HG03103 (cell line): ENCODE data around the gene TGIF1.

Experiments
- ATAC-seq: cut with Tn5 transposase; IDR thresholded peaks from one replicate; pipeline ENCODE4 v1.9.1; 2021; ENCODE audit warnings: low read depth; ENCODE audit not compliant: unreplicated experiment

The TGIF1 gene

DNA sequence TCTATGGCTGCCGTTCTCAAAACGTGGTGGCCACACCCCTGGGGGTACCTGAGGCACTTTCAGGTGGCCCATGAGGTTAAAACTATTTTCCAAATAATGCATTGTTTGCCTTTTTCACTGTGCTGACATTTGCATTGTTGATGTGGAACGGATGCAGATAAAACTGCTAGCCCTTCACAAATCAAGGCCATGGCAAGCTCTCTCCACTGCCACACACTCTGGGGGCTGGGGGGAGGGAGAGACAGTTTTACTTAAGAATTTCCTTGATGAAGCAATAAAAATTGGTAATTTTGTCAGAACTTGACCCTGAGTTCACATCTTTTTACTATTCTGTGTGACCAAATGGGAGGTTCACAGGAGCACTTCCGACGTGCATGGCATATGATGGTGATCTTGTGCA is 22.0 kb upstream of the TGIF1 start:
- no peak for ATAC-seq

DNA sequence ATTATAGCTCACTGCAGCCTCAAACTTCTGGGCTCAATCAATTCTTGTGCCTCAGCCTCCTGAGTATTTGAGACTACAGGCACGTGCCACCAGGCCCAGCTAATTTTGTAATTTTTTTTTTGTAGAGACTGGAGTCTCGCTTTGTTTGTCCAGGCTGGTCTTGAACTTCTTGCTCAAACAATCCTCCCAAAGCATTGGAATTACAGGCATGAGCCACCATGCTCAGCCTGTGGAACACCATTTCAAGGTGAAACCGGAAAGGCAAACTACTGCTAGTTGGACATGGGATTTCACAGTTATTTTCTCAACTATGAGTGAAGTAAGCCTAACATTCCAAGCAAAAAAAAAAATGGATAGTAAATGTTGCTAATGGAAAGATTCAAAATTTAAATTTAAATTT is 20.9 kb upstream of the TGIF1 start:
- ATAC-seq, result no peak

DNA sequence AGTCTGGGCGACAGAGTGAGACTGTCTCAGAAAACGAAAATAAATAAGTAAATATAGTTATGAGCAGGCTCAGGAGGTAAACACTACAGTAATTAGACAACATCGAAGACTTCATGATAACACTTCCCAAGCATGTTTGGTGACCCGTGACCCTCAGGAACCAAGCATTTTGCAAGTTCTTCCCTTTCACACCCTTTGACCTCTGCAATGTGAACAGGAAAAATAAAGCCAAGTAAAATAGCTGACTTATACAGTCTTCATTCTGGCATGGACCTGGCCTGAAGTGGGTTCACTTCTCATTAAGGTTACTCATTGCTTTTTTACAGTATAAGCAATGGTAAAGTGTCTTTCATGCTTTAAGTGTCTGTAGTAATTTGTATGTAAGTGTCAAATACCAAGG is 15.3 kb upstream of the TGIF1 start:
- no peak for ATAC-seq

- no peak for ATAC-seq
These were observed 9.6 kb upstream of the TGIF1 start for GRCh38 chr18:3440341-3440740.

DNA sequence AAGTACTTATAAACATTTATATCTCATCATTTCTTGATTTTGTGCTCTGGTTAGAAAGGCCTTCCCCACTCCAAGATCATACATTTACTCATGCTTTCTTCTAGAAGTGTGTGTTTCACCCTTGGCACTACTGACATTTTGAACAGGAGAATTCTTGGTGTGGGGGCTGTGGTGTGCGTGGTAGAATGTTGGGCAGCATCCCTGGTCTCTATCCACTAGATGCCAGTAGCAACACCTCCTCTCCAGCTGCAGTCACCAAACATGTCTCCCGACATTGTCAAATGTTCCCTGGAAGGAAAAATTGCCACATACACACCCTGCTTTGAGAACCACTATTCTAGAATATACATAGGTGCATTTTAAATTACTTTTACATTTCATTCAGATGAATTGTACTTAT is 8.7 kb upstream of the TGIF1 start:
- ATAC-seq, result no peak

GRCh38 chr18:3442919-3443318 is 7.1 kb upstream of the TGIF1 start:
- no peak for ATAC-seq

DNA sequence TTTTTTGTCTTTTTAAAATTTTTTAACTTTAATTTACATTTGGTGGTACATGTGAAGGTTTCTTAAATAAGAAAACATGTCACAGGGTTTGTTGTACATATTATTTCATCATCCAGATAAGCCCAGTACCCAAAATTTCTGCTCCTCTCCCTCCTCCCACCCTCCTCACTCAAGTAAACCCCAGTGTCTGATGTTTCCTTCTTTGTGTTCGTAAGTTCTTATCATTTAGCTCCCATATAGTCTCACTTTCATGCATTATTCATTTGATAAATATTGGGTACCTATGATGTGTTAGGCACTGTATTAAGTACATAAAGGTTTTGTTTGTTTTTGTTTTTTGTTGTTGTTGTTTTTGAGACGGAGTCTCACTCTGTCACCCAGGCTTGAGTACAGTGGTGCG is 5.7 kb upstream of the TGIF1 start:
- ATAC-seq, result no peak

- ATAC-seq, result no peak
These were observed 5.0 kb upstream of the TGIF1 start for GRCh38 chr18:3444954-3445353.

DNA sequence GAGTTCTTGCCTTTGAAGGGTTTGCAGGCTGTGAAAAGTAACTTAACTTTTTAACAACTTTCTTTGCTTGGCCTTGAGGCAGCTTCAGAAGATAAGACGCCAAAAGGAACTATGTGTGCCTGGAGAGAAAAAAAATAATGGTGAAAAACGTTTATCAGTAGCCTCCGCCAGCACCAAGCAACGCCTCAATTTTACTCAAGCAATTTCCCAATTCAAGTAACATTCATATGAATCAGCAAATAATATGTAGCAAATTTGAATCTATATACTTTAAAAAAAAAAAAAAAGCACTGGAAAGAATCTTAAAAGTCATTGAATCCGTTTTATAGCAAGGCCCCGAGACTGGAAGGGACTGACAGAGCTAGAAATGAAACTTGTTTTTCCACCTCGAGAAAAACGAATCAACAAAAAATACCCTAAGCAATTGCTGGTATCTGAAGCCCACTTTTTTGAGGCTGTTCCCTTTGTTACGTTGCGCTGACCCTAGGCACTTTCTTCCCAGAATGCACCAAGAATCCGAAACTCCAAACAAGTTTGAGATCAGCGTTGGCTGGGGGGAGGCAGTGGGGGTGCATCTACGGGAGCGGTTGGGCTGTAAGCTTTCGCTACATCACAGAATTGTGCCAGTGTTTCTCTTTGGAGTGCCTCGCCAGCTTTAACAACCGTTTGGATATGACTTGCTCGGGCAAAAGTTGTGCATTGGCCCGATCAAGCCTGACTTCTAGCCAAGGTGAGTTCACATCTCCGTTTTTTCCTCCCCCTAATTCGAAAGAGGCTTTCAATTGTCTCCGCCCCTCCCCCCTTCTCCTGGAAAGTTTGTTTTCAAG is 2.7 kb upstream of the TGIF1 start:
- ATAC-seq, result no peak

DNA sequence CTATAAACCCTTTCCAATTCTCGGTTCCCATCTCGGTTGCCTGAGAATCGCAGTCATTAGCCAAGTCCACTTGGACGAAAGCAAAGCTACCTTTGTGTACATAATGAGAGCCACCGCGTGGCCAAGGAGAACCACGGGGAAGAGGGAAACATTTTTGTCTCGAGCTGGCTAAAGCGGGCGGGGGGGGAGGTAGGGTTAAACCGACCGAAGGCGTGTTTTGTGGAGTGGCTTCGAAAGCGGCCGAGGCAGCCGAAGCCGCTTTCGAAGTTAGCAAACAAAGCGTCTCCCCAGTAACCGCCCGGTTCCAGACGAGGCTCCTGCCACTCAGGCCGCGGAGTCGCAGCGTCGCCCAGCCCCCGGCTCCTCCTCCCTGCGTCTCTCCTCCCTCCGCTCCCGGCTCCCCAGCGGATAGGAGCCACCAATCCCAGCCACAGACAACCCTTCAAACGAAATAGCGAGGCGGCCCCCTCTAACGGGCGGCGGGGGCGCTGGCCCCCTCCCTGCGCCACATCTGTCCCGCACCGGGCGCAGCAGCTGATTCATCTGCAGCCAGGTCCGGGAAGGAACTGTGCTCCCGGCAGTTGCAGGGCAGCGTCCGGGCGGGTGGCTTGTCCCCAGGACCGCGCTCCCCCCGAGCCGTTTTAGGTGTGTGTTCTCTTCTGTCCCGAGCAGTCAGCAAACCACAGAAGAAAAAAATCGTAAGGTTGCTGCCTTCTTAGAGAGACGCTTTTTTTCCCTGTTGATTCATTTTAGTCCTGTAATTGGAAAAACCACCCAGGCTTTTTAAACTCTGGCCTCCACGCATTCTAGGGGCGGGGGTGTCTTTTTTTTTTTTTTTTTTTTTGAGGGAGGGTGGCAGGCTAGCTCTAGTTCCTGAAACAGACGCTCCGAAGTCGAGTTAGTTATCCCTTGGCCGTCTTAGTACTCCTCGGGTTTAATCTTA is 1.8 kb upstream of the TGIF1 start:
- peak; percentile 57 for ATAC-seq

DNA sequence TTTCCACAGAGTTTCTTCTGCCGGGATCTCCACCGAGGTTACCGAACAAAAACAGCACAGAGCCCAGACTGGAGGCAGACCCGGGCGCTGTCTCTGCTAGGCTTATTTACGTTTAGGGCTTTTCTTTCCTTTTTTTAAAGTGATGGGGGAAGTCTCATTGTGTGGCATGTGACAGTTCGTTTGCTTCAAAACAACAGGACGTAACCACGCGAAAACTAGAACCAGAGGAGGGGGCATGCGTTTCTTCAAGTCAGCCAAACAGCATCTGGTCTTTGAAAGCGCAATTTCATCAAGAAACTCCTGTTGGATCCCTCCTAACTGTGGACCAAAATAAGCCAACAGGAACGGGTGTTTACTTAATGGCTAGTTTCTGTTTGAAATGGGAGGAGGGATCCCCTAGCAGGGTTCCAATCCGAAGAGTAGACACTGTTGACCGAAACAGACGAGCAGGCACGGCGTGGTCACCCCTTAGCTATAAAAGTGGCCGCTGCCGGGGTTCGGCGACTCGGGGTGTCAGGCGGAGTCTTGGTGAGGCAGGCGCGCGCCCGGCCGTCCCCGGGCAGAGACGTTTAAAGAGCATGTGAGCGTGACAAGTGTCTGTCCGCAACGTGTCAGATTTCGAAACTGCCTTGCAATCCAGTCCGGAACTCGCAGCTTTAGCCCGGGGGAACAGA is 997 bp upstream of the TGIF1 start:
- ATAC-seq, result peak; percentile 48

DNA sequence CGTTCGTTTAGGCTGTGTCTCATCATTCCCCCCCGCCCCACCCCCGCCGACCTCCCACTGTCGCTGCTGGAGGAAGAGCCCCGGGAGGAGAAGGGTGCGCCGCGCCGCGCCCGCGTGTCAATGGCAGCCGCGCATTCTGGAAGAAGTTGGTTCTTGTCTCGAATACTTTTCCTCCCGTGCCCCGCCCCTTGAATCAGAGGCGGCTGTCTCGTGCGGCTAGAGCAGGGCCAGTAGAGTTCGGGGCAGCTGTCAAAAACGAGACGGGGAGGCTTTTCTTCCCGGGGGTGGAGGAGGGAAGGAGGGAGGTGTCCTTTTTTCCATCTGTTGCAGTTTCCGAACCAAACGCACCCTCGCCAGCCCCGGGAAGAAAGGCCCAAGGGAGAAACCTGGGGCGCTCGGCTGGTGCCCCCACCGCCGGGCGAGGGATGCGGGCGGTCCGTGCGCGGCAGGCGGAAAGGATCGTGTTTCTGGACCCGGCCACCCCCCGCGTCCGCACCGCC is 410 bp upstream of the TGIF1 start:
- ATAC-seq, result no peak

- no peak for ATAC-seq
These were observed 819 bp downstream of the TGIF1 start for GRCh38 chr18:3450799-3451182.

GRCh38 chr18:3451183-3451988 is 1.4 kb downstream of the TGIF1 start:
- no peak for ATAC-seq

DNA sequence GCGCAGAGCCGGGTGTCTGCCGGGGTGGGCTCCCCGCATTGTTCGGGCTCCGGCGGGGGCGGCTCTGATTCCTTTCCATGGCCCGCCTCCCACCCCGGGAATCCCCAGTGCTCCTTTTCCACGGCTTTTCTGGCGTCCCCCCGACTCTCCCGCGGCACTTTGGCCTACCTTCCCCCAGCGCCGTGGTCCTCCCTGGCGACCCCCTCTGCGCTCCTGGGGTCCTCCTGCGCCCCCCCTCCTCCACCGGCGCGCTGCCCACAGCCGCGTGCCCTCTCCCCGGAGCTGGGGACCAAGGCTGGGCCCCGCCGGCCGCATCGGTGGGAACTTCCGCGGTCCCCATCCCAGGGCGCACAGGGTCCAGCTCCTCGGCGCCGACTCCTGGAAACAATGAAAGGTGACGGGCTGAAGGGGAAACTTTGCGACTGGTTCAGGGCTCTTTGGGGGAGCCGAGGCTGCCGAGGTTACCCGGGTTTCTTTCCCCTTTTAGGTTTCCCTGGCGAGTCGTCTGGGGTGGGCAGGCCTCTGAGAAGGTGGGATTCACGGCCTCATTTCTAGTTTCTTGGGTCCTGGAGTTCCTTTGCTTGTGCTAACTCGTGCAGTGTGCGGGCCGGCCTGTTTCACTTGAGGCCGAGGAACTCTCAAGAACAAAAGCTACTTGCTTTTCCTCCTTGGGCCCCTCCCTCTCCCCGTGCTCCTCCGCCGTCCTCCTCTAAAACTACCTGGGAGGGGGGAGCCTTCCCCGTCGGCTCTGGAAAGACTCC is 2.2 kb downstream of the TGIF1 start:
- no peak for ATAC-seq

DNA sequence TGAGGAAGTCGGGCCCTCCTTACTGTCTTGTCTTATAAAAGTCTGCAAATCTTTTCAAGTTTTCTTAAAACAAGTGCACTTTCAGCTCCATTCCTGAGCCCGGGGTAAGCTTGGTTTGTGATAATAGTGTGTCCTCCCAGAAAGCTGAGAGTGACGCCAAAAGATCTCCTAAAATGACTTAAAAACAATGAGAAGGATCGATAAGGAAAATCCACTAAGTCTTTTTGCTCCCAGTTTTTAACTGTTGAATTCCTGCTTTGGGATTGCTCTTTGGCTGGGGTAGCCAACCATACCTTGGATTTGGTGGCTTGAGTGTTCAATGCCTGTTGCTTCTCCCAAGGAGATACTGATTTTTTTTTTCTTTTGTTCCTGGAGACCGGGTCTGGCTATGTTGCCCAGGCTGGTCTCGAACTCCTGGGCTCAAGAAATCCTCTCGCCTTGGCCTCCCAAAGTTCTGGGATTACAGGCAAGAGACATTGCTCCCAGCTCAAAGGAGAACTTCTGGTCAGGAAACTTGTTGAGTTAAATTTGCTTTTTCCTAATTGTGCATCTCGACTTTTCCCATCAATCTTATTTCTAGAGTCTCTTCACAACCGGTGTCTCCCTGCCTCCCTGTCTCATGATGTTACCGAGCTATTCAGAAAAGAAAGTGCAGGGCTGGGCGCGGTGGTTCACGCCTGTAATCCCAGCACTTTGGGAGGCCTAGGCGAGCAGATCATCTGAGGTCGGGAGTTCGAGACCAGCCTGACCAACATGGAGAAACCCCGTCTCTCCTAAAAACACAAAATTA is 3.0 kb downstream of the TGIF1 start:
- ATAC-seq, result no peak

DNA sequence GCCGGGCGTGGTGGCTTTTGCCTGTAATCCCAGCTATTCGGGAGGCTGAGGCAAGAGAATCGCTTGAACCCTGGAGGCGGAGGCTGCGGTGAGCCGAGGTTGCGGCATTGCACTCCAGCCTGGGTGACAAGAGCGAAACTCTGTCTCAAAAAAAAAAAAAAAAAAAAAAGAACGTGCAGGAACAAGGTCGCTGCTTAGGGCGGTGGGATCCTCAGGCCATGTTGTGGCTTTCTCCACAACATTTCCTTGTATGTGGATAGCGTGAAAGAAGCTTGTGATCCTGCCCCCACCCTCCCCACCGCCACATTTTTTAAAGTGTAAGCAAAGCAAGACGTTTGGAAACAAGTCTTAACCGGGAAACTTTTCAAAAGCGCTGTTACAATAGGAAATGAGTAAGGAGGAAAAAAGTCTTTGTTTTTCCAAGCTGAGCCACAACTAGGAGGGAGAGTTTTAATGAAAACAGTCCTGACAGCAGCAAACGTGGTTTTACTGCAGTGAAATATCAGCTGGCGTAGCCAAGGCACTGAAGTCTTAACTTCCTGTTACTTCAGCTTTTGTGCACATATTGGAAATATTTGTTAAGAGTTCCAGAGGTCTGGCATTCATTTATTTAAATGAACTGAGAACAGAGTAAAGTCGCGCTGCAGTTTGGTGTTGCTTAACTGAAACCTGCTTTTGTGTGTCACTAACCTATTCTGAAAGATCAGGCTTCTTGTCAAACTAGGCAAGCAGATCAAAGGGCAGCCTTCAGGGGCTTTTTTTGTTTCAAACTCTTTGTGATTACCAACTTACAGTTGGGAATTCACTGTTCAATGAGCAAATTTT is 3.8 kb downstream of the TGIF1 start:
- no peak for ATAC-seq
